Neural cell (in vitro differentiated cells): ENCODE results near the gene UGT1A4. TPM values are rescaled to one million over a fixed set of nuclear protein-coding genes. Genes with fewer than 3 reads are reported as not detected.

Experiments used
- H2AFZ ChIP-seq: fragments of 200-600, 300-800 bp; sonication (generic), shearing (Covaris generic); 2 replicates; pipeline ENCODE4 v1.6.0; 2014; ENCODE audit warnings: low read depth, mild to moderate bottlenecking, antibody characterized with exemption, low read length, moderate library complexity
- H3F3A ChIP-seq: fragments of 200-600 bp; shearing (Covaris generic); 2 replicates; pipeline ENCODE4 v1.6.1; 2016; ENCODE audit warnings: mild to moderate bottlenecking, moderate library complexity, mixed read lengths, antibody characterized with exemption, low read length; ENCODE audit not compliant: insufficient read depth, poor library complexity, severe bottlenecking
- H3K27ac ChIP-seq: fragments of 200-600, 300-800 bp; sonication (generic), shearing (Covaris generic); 2 replicates; pipeline ENCODE4 v1.5.1; 2014; ENCODE audit warnings: mild to moderate bottlenecking, low read length, moderate library complexity
- H3K27me3 ChIP-seq: fragments of 300-800, 200-600 bp; sonication (generic), shearing (Covaris generic); 2 replicates; pipeline ENCODE4 v1.6.0; 2014; ENCODE audit warnings: mild to moderate bottlenecking, low read depth, low read length, moderate library complexity; ENCODE audit not compliant: insufficient read depth
- H3K36me3 ChIP-seq: fragments of 300-800, 200-600 bp; sonication (generic), shearing (Covaris generic); 2 replicates; pipeline ENCODE4 v1.5.1; 2014; ENCODE audit warnings: mild to moderate bottlenecking, antibody characterized with exemption, low read length, moderate library complexity; ENCODE audit not compliant: insufficient read depth
- H3K4me2 ChIP-seq: fragments of 300-800, 200-600 bp; sonication (generic), shearing (Covaris generic); 2 replicates; pipeline ENCODE4 v1.6.0; 2014; ENCODE audit warnings: mild to moderate bottlenecking, low read length
- H3K4me3 ChIP-seq: fragments of 300-800, 200-600 bp; sonication (generic), shearing (Covaris generic); 2 replicates; pipeline ENCODE4 v1.5.1; 2014; ENCODE audit warnings: mild to moderate bottlenecking, low read length, moderate library complexity
- H3K79me2 ChIP-seq: fragments of 200-600 bp; shearing (Covaris generic); replicated peaks from 2 replicates; pipeline ENCODE4 v1.6.0; 2014; ENCODE audit warnings: mild to moderate bottlenecking, low read length, moderate library complexity; ENCODE audit not compliant: insufficient read depth
- H3K9ac ChIP-seq: fragments of 300-800, 200-600 bp; sonication (generic), shearing (Covaris generic); 2 replicates; pipeline ENCODE4 v1.6.1; 2016; ENCODE audit warnings: mild to moderate bottlenecking, low read length, mixed read lengths
- H3K9me2 ChIP-seq: fragments of 200-600 bp; shearing (Covaris generic); 2 replicates; pipeline ENCODE4 v1.6.1; 2016; ENCODE audit warnings: mild to moderate bottlenecking, low read length, mixed read lengths; ENCODE audit not compliant: insufficient read depth
- H3K9me3 ChIP-seq: fragments of 200-600, 300-800 bp; sonication (generic), shearing (Covaris generic); 2 replicates; pipeline ENCODE4 v1.6.1; 2016; ENCODE audit warnings: mild to moderate bottlenecking, mixed run types, low read length, moderate library complexity, mixed read lengths
- H4K20me1 ChIP-seq: fragments of 200-600 bp; shearing (Covaris generic); 2 replicates; pipeline ENCODE4 v1.6.1; 2016; ENCODE audit warnings: mild to moderate bottlenecking, mixed run types; ENCODE audit not compliant: insufficient read depth
- CTCF ChIP-seq: fragments of 450-650 bp; IDR thresholded peaks from 2 replicates; pipeline ENCODE4 v1.5.1; 2014; ENCODE audit warnings: antibody characterized with exemption, mild to moderate bottlenecking, moderate library complexity; ENCODE audit not compliant: poor library complexity, severe bottlenecking
- EP300 ChIP-seq: fragments of 450-650 bp; conservative IDR thresholded peaks from 2 replicates; pipeline ENCODE4 v1.6.1; 2014; ENCODE audit warnings: antibody characterized with exemption, mild to moderate bottlenecking, moderate library complexity; ENCODE audit not compliant: poor library complexity, severe bottlenecking
- EZH2 ChIP-seq: fragments of 200-600, 300-800 bp; shearing (Covaris generic), sonication (generic); IDR thresholded peaks from 2 replicates; pipeline ENCODE4 v1.6.1; 2014; ENCODE audit warnings: antibody characterized with exemption, low read length, borderline replicate concordance, mild to moderate bottlenecking; ENCODE audit not compliant: insufficient read depth, poor library complexity, severe bottlenecking
- MXI1 ChIP-seq: fragments of 450-650 bp; conservative IDR thresholded peaks from 2 replicates; pipeline ENCODE4 v1.6.1; 2014; ENCODE audit warnings: antibody characterized with exemption, mild to moderate bottlenecking; ENCODE audit not compliant: poor library complexity, severe bottlenecking
- POLR2AphosphoS5 ChIP-seq: IDR thresholded peaks from 2 replicates; pipeline ENCODE4 v1.6.1; 2012
- RAD21 ChIP-seq: fragments of 450-650 bp; conservative IDR thresholded peaks from 2 replicates; pipeline ENCODE4 v1.6.1; 2014; ENCODE audit warnings: antibody characterized with exemption, mild to moderate bottlenecking, moderate library complexity
- REST ChIP-seq: IDR thresholded peaks from 2 replicates; pipeline ENCODE4 v1.6.1; 2012; ENCODE audit warnings: borderline replicate concordance
- SMC3 ChIP-seq: fragments of 450-650 bp; conservative IDR thresholded peaks from 2 replicates; pipeline ENCODE4 v1.6.1; 2014; ENCODE audit warnings: antibody characterized with exemption, mild to moderate bottlenecking, moderate library complexity; ENCODE audit not compliant: poor library complexity
- TAF1 ChIP-seq: IDR thresholded peaks from 2 replicates; pipeline ENCODE4 v1.6.1; 2012; ENCODE audit warnings: low read depth
- polyA plus RNA-seq: library from polyadenylated mRNA; depleted of rRNA; stranded (reverse); fragments of >200 nt; gene quantifications from 2 replicates; pipeline ENCODE4 v1.2.3, GENCODE V29; 2014

Gene UGT1A4
- polyA plus RNA-seq, 1 donor from 2014 or later = not detected

DNA sequence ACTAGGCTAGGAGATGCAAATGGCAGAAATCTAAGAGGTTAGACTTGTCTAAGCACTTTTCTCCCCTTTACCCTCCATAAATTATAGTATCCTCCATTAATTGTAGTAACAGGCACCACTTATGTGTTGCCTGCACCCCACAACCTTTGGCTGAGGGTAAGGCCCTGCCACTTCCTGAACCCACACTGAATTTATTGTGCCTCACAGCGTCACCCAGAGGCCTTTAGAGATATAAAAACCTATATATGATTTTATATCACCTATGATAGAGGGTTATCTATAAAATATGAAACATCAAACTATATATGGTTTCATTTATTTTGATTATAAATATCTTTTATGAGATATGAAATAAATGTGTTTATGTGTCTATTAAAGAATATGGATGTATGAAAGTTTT, 44.2 kb upstream of the UGT1A4 start:
- H3K79me2 ChIP-seq = no peaks in the 10 kb centered on the region
- H3K9me3 ChIP-seq = no peaks in the 10 kb centered on the region
- no peaks in the 10 kb centered on the region for H4K20me1 ChIP-seq
- no peak for TF ChIP-seq EZH2
- TF ChIP-seq SMC3 = no peak
- no peak for TF ChIP-seq POLR2AphosphoS5
- no peak for TF ChIP-seq EP300
- no peak for TF ChIP-seq MXI1
- no peak for TF ChIP-seq CTCF
- TF ChIP-seq REST = no peak
- TF ChIP-seq TAF1 = no peak
- TF ChIP-seq RAD21 = no peak
- no peaks in the 10 kb centered on the region for H3K36me3 ChIP-seq
- H2AFZ ChIP-seq = no peak overlapping the region
- H3K9ac ChIP-seq = no peak overlapping the region
- H3F3A ChIP-seq = no peaks in the 10 kb centered on the region
- H3K27ac ChIP-seq = no peak overlapping the region
- no peaks in the 10 kb centered on the region for H3K27me3 ChIP-seq
- no peak overlapping the region for H3K4me2 ChIP-seq
- no peak overlapping the region for H3K4me3 ChIP-seq
- H3K9me2 ChIP-seq = no peaks in the 10 kb centered on the region

DNA sequence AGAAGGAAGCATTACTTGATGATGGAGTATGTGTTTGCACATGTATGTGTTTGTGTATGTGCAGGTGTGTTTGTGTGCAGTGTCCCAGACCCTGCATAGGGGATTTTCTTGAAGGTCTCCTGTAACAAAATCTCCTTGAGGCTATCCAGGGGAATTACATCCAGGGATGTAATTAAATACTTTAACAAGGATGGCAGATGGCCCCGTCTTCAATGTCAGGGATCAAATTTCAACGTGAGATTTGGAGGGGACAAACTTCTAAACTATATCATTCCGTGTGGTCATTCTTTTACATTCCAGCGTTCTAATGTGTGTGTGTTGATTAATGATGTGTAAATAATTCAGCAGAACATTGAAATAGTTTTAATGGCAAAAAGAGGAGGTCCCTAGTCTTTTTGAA, 43.5 kb upstream of the UGT1A4 start:
- Histone ChIP-seq H3K9me2 (no peaks in the 10 kb centered on the region), H3K36me3 (no peaks in the 10 kb centered on the region), H3K27ac (no peak overlapping the region), H4K20me1 (no peaks in the 10 kb centered on the region), H3K4me2 (no peak overlapping the region), H3K79me2 (no peaks in the 10 kb centered on the region), H3K9me3 (no peaks in the 10 kb centered on the region), H3F3A (no peaks in the 10 kb centered on the region), H3K4me3 (no peak overlapping the region), H3K27me3 (no peaks in the 10 kb centered on the region), H2AFZ (no peak overlapping the region), H3K9ac (no peak overlapping the region)
- TF ChIP-seq TAF1 (no peak), MXI1 (no peak), REST (no peak), SMC3 (no peak), EP300 (no peak), CTCF (no peak), POLR2AphosphoS5 (no peak), RAD21 (no peak), EZH2 (no peak)
